Stomach smooth muscle (tissue), 2 donors: ENCODE data around the gene FAM20C.
"Not testable (repeated sequence)": the region's sequence is repeated elsewhere in the genome, so short reads cannot be mapped to it uniquely, and the experiment has no call there.

Experiments used
- H3K27ac ChIP-seq: one replicate; pipeline ENCODE4 v1.7.0; 2013; ENCODE audit warnings: mild to moderate bottlenecking, low read length, inconsistent platforms
- H3K27me3 ChIP-seq, 2 donors: one replicate each; pipeline ENCODE4 v1.7.0; 2013; ENCODE audit warnings: low read length in 2 of 2; ENCODE audit not compliant: insufficient read depth in 2 of 2, control insufficient read depth in 1 of 2
- H3K36me3 ChIP-seq, 2 donors: one replicate each; pipeline ENCODE4 v1.7.0; 2013; ENCODE audit warnings: low read length in 2 of 2; ENCODE audit not compliant: control insufficient read depth in 2 of 2, insufficient read depth in 2 of 2
- H3K4me1 ChIP-seq: one replicate; pipeline ENCODE4 v1.7.0; 2013; ENCODE audit warnings: low read length; ENCODE audit not compliant: control insufficient read depth, insufficient read depth
- H3K4me3 ChIP-seq, 2 donors: one replicate each; pipeline ENCODE4 v1.7.0; 2013; ENCODE audit warnings: low read length in 2 of 2
- H3K9ac ChIP-seq, 2 donors: one replicate each; pipeline ENCODE4 v1.7.0; 2013; ENCODE audit warnings: low read length in 2 of 2, mild to moderate bottlenecking in 1 of 2
- H3K9me3 ChIP-seq, 2 donors: one replicate each; pipeline ENCODE4 v1.7.0; 2013; ENCODE audit warnings: low read length in 2 of 2; ENCODE audit not compliant: control insufficient read depth in 2 of 2
- donor health status: healthy.
- donor health status: Pancreatic carcinoma.

The FAM20C gene

GRCh38 chr7:291373-292092 lies 99.2 kb downstream of the FAM20C start:
- Histone ChIP-seq H3K4me3 (no peak overlapping the region), H3K27me3 (peaks cover 55 to 67% of the 10 kb centered on the region in 2 donors), H3K4me1 (peaks cover 6% of the 10 kb centered on the region), H3K9ac (no peak overlapping the region), H3K27ac (no peak overlapping the region), H3K9me3 (no peaks in the 10 kb centered on the region), H3K36me3 (no peaks in the 10 kb centered on the region)

DNA sequence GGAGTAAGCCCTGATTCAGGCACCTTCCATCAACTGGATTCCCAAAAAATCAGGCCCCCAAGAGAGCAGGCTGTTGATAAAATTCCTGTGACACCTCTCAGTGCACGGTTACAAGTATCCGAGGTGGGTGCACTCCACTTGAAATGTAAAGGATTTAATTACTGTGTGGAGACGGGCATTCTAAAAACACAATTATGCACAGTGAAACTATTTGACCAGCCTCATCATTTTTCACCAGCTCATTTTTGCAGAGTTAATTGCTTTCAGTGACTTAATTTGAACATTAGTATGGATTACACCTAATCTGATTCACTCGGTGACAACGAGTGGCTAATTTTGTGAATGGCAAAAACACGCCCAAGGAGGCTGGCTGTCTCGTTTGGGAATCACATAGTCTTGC lies 99.9 kb downstream of the FAM20C start:
- no peak overlapping the region for H3K9ac ChIP-seq
- peaks cover 6% of the 10 kb centered on the region for H3K4me1 ChIP-seq
- no peak overlapping the region for H3K27ac ChIP-seq
- no peaks in the 10 kb centered on the region for H3K36me3 ChIP-seq
- peaks cover 55 to 67% of the 10 kb centered on the region in 2 donors for H3K27me3 ChIP-seq
- H3K4me3 ChIP-seq = no peak overlapping the region
- H3K9me3 ChIP-seq = no peaks in the 10 kb centered on the region

DNA sequence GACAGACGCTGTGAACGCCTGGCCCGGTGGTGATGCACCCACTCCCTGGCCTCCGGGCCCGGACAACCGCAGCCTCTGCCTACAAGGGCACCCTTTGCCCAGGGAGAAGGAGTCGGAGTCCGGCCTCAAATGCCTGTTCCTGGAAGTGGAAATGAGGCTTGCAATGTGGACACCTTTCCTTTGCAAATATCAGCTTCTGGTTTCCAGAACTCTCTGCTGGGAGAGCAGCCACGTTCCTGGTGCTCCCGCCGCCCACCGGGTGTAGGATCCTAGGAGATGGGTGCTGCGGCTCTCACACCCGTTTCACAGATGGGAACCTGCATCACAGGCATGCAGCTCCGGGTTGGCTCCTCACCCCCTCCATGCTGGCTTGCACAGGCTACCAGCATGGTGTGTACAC lies 100.5 kb downstream of the FAM20C start:
- H3K36me3 ChIP-seq = no peaks in the 10 kb centered on the region
- peaks cover 56 to 67% of the 10 kb centered on the region in 2 donors for H3K27me3 ChIP-seq
- H3K9ac ChIP-seq = no peak overlapping the region
- no peak overlapping the region for H3K27ac ChIP-seq
- no peak overlapping the region for H3K4me3 ChIP-seq
- no peaks in the 10 kb centered on the region for H3K9me3 ChIP-seq
- H3K4me1 ChIP-seq = peaks cover 6% of the 10 kb centered on the region

DNA sequence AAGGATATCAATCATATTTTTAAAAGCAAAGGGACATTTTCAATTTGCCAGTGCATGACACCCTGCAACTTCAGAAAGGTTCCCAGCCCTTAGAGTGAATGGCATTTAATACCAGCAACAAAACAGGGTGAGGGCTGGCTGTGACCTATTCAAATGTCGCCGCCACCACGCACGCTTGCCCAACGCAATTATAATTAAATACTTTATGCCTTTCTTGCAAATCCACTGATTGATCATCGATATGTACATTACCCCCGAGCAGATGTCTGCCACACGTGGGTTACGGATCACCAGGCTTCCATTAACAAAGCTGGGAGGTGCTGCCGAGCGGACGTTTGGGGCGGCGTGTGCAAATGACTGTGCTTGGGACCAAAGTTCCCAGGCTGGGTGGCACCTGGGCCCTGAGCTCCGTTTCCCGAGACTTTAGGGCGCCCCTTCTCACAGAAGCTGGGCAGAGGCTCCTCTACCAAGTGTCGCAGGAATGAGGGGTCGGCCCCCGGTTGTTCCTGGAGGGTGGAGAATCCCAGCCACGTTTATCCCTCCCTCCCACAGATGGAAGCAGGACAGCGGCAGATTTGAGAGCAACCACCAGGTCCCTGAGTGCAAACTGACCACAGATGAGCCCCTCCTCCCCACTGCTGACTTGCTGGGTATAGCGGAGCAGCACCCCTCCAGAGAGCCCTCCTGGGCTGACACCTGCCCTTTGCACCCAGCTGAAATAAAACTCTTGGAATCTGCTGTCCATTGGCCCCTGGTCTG lies 101.5 kb downstream of the FAM20C start:
- Histone ChIP-seq H3K9me3 (no peaks in the 10 kb centered on the region), H3K4me3 (no peak overlapping the region), H3K27me3 (peaks cover 53 to 61% of the 10 kb centered on the region in 2 donors), H3K27ac (no peak overlapping the region), H3K9ac (no peak overlapping the region), H3K36me3 (no peaks in the 10 kb centered on the region), H3K4me1 (peaks cover 6% of the 10 kb centered on the region)

DNA sequence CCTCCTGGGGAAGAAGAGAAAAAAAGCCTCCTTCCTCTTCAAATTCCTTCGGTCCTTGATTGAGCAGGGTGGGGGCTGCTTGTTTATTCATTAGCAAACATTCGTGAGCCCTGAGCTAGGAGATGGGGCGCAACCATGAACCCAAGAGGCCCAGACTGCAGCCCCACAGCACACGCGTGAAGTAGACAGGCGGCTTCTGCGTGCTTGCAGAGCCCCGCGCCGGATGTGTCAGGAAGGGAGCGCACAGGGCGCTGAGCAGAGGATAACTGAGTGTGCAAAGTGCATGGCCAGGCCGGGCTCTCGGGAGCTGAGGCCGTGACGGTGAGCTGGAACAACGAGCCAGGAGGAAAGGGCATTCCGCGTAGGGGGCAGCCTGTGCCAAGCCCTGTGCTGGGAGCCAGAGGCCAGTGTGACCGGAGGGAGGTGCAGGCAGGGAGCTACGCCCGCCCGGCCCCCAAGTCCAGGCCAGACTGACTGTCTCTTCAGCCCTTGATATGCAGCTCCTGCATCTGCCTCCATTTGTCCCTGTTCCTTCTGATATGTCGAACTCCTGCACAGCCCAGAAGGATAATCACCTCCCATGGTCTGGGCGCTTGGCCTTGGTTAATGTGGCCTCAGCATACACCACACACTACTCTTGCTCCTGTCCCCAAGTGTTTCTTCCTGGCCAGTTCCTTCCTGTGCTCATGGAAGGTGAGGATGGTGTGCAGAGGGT lies 102.2 kb downstream of the FAM20C start:
- Histone ChIP-seq H3K27me3 (peaks cover 48 to 53% of the 10 kb centered on the region in 2 donors), H3K4me3 (no peak overlapping the region), H3K9me3 (no peaks in the 10 kb centered on the region), H3K36me3 (no peaks in the 10 kb centered on the region), H3K4me1 (peaks cover 6% of the 10 kb centered on the region), H3K27ac (no peak overlapping the region), H3K9ac (no peak overlapping the region)

GRCh38 chr7:295155-296154 lies 103.1 kb downstream of the FAM20C start:
- H3K4me3 ChIP-seq = no peak overlapping the region
- H3K9ac ChIP-seq = no peak overlapping the region
- H3K27ac ChIP-seq = no peak overlapping the region
- peaks cover 5% of the 10 kb centered on the region for H3K4me1 ChIP-seq
- no peaks in the 10 kb centered on the region for H3K9me3 ChIP-seq
- H3K27me3 ChIP-seq = peaks cover 41 to 45% of the 10 kb centered on the region in 2 donors
- no peaks in the 10 kb centered on the region for H3K36me3 ChIP-seq

DNA sequence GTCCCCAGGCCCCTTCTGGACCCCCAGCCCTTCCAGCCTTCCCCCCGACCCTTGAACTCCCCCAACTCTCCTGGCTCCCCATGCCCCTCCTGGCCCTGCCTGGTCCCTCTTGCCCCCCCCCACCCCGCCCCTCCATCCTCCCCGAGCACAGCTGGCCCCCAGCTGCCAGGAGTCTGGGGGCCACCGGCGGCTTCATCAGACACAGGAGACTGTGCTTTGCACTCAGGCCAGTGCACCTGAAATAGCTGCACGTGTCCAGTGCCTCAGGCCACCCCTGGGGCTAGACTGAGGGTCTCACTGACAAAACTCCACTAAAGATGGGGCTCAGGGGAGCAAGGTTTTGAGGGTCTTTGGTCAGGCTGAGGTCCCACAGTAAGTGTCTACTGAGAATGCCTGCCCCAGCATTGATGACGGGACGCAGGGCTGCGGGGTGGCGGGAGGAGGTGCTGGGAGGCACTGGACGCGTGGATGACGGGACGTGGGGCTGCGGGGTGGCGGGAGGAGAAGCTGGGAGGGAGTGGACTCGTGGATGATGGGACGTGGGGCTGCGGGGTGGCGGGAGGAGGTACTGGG lies 104.1 kb downstream of the FAM20C start:
- H3K27ac ChIP-seq = no peak overlapping the region
- no peak overlapping the region for H3K9ac ChIP-seq
- H3K36me3 ChIP-seq = no peaks in the 10 kb centered on the region
- no peaks in the 10 kb centered on the region for H3K9me3 ChIP-seq
- H3K27me3 ChIP-seq = peaks cover 36 to 37% of the 10 kb centered on the region in 2 donors
- no peak overlapping the region for H3K4me3 ChIP-seq
- no peaks in the 10 kb centered on the region for H3K4me1 ChIP-seq

DNA sequence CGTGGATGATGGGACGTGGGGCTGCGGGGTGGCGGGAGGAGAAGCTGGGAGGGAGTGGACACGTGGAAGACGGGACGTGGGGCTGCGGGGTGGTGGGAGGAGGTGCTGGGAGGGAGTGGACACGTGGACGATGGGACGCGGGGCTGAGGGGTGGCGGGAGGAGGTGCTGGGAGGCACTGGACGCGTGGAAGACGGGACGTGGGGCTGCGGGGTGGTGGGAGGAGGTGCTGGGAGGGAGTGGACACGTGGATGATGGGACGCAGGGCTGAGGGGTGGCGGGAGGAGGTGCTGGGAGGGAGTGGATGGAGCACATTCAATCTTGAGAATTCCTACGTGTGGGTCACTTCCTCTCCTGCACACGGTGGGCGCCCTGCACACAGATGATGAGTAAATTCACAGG lies 104.8 kb downstream of the FAM20C start:
- not testable (repeated sequence) for H3K4me1 ChIP-seq, H3K27ac ChIP-seq, H3K9me3 ChIP-seq, H3K9ac ChIP-seq, H3K4me3 ChIP-seq, H3K36me3 ChIP-seq
- peaks cover 30% of the 10 kb centered on the region in 2 donors for H3K27me3 ChIP-seq

GRCh38 chr7:297611-298374 lies 105.4 kb downstream of the FAM20C start:
- H3K9me3 ChIP-seq = no peaks in the 10 kb centered on the region
- no peak overlapping the region for H3K4me3 ChIP-seq
- no peaks in the 10 kb centered on the region for H3K4me1 ChIP-seq
- no peaks in the 10 kb centered on the region for H3K36me3 ChIP-seq
- H3K27me3 ChIP-seq = peaks cover 25% of the 10 kb centered on the region in 2 donors
- no peak overlapping the region for H3K9ac ChIP-seq
- no peak overlapping the region for H3K27ac ChIP-seq
